ENCODE data around the gene ZNF365.
A peak's percentile ranks its signal among the peaks of the same experiment; 100 is the strongest.
"Not testable (repeated sequence)": the region's sequence is repeated elsewhere in the genome, so short reads cannot be mapped to it uniquely, and the experiment has no call there.

The ZNF365 gene

GRCh38 chr10:62377026-62377415, 2.9 kb downstream of the ZNF365 start:
- DNase-seq (ENCODE audit: low spot score), result no peak

- no peak for DNase-seq (ENCODE audit: low spot score)
Measured at GRCh38 chr10:62377966-62378365, 3.8 kb downstream of the ZNF365 start.

- DNase-seq (ENCODE audit: low spot score), result not testable (repeated sequence)
Measured at GRCh38 chr10:62378877-62379276, 4.7 kb downstream of the ZNF365 start.

- no peak for DNase-seq (ENCODE audit: low spot score)
Measured at GRCh38 chr10:62379394-62379793, 5.2 kb downstream of the ZNF365 start.

- DNase-seq (ENCODE audit: low spot score), result peak; percentile 37
Measured at GRCh38 chr10:62380016-62380415, 5.8 kb downstream of the ZNF365 start.

- no peak for DNase-seq (ENCODE audit: low spot score)
Measured at GRCh38 chr10:62381385-62382102, 7.4 kb downstream of the ZNF365 start.

GRCh38 chr10:62382831-62383230, 8.7 kb downstream of the ZNF365 start:
- no peak for DNase-seq (ENCODE audit: low spot score)

- peak; percentile 28 for DNase-seq (ENCODE audit: low spot score)
Measured at GRCh38 chr10:62384057-62384446, 9.9 kb downstream of the ZNF365 start.

GRCh38 chr10:62384447-62385081, 10.4 kb downstream of the ZNF365 start:
- DNase-seq (ENCODE audit: low spot score), result no peak

GRCh38 chr10:62386356-62387320, 12.5 kb downstream of the ZNF365 start:
- no peak for DNase-seq (ENCODE audit: low spot score)

GRCh38 chr10:62388328-62388727, 14.2 kb downstream of the ZNF365 start:
- no peak for DNase-seq (ENCODE audit: low spot score)

GRCh38 chr10:62390497-62391176, 16.5 kb downstream of the ZNF365 start:
- DNase-seq (ENCODE audit: low spot score), result no peak

GRCh38 chr10:62393237-62393636, 19.1 kb downstream of the ZNF365 start:
- no peak for DNase-seq (ENCODE audit: low spot score)

GRCh38 chr10:62394556-62395018, 20.4 kb downstream of the ZNF365 start:
- no peak for DNase-seq (ENCODE audit: low spot score)

- no peak for DNase-seq (ENCODE audit: low spot score)
Measured at GRCh38 chr10:62395892-62396291, 21.7 kb downstream of the ZNF365 start.

GRCh38 chr10:62396864-62397263, 22.7 kb downstream of the ZNF365 start:
- DNase-seq (ENCODE audit: low spot score), result no peak

- DNase-seq (ENCODE audit: low spot score), result no peak
Measured at GRCh38 chr10:62399211-62399610, 25.0 kb downstream of the ZNF365 start.

GRCh38 chr10:62402508-62402907, 28.3 kb downstream of the ZNF365 start:
- no peak for DNase-seq (ENCODE audit: low spot score)

GRCh38 chr10:62410528-62410927, 36.4 kb downstream of the ZNF365 start:
- not testable (repeated sequence) for DNase-seq (ENCODE audit: low spot score)

GRCh38 chr10:62410934-62411333, 36.8 kb downstream of the ZNF365 start:
- DNase-seq (ENCODE audit: low spot score), result not testable (repeated sequence)

- DNase-seq (ENCODE audit: low spot score), result no peak
Measured at GRCh38 chr10:62413048-62413447, 38.9 kb downstream of the ZNF365 start.

GRCh38 chr10:62413652-62414051, 39.5 kb downstream of the ZNF365 start:
- DNase-seq (ENCODE audit: low spot score), result no peak

Measured in AG08396 (cell line).